ENCODE results near the gene GRM3.

DNA sequence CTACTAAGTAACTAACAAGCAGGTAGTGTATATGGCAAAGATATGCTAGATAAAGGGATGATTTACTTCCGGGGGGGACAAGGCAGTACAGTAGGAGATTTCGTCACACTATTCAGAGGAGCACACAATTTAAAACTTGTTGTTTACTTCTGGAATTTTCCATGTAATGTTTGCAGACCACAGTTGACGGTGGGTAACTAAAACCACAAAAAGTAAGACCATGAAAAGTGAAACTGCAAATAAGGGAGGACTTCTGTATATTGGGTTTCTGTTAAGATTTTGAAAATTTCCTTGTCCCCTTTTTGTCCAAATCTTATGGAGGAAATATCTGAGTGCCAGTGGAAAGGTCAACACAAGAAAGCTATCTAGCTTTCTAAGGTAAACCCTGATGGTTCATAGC lies 245.8 kb downstream of the GRM3 start:
- TF ChIP-seq, protein P1, sequence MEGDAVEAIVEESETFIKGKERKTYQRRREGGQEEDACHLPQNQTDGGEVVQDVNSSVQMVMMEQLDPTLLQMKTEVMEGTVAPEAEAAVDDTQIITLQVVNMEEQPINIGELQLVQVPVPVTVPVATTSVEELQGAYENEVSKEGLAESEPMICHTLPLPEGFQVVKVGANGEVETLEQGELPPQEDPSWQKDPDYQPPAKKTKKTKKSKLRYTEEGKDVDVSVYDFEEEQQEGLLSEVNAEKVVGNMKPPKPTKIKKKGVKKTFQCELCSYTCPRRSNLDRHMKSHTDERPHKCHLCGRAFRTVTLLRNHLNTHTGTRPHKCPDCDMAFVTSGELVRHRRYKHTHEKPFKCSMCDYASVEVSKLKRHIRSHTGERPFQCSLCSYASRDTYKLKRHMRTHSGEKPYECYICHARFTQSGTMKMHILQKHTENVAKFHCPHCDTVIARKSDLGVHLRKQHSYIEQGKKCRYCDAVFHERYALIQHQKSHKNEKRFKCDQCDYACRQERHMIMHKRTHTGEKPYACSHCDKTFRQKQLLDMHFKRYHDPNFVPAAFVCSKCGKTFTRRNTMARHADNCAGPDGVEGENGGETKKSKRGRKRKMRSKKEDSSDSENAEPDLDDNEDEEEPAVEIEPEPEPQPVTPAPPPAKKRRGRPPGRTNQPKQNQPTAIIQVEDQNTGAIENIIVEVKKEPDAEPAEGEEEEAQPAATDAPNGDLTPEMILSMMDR (conservative IDR thresholded peaks at IDR 0.05 in 1 of 2, IDR thresholded peaks at IDR 0.05 in 1 of 2; ENCODE audit: low read depth in 1 of 2, low read length in 2 of 2), result no peak
- no peak for TF ChIP-seq EZH2 (IDR thresholded peaks at IDR 0.05; ENCODE audit: low read length, missing control alignments)
